Measurements from ENCODE around the gene TOMM40. TPM values are rescaled to one million over a fixed set of nuclear protein-coding genes. Genes with fewer than 3 reads are reported as not detected.

TOMM40 gene
- total and polyA plus RNA-seq, 2 of the 13 experiments (the other 11 are each of a cell fraction or from before 2014, with no cell fraction given), result 72.0 to 110 TPM

GRCh38 chr19:44924243-44924725 lies 33.2 kb downstream of the TOMM40 start (continued):
- TF ChIP-seq ZNF280D (CRISPR knock-in tag; IDR thresholded peaks at IDR 0.05) (peak; percentile 86; the same call in 1 of the 2 replicates), SIN3B (IDR thresholded peaks at IDR 0.05; ENCODE audit: low read length) (no peak), ATF7-NPFF (CRISPR knock-in tag; IDR thresholded peaks at IDR 0.05; ENCODE audit: low read depth) (no peak; the same call in 1 of the 2 replicates), ZSCAN20 (CRISPR knock-in tag; IDR thresholded peaks at IDR 0.05; ENCODE audit: borderline replicate concordance) (no peak), ZNF597 (CRISPR knock-in tag; IDR thresholded peaks at IDR 0.05) (no peak), KDM5B (CRISPR knock-in tag; IDR thresholded peaks at IDR 0.05; ENCODE audit: borderline replicate concordance) (peak; percentile 64; the same call in 1 of the 2 replicates), RBAK (CRISPR knock-in tag; IDR thresholded peaks at IDR 0.05) (no peak), NCOA1 (CRISPR knock-in tag; IDR thresholded peaks at IDR 0.05) (peak; percentile 100), TCF7L2 (IDR thresholded peaks at IDR 0.05; ENCODE audit: low read depth, low read length) (peak; percentile 59; the same call in 1 of the 2 replicates), ZNF512 (CRISPR knock-in tag; IDR thresholded peaks at IDR 0.05) (no peak), ZNF557 (CRISPR knock-in tag; IDR thresholded peaks at IDR 0.05) (0 out of 2 replicates have a peak, but pooled peaks have one; percentile 65), CERS6 (CRISPR knock-in tag; IDR thresholded peaks at IDR 0.05) (no peak), HOXD1 (CRISPR knock-in tag; IDR thresholded peaks at IDR 0.05) (peak; percentile 60; the same call in 1 of the 2 replicates), DPF2 (CRISPR knock-in tag; IDR thresholded peaks at IDR 0.05; ENCODE audit: borderline replicate concordance, low read depth) (peak; percentile 99), SATB2 (CRISPR knock-in tag; IDR thresholded peaks at IDR 0.05) (no peak; the same call in 1 of the 2 replicates), ZNF337 (CRISPR knock-in tag; IDR thresholded peaks at IDR 0.05; ENCODE audit: borderline replicate concordance, low read depth) (no peak), MBNL3 (CRISPR knock-in tag; conservative IDR thresholded peaks at IDR 0.05) (no peak), ZBTB26 (CRISPR knock-in tag; IDR thresholded peaks at IDR 0.05; ENCODE audit: borderline replicate concordance) (peak; percentile 64; the same call in 1 of the 2 replicates), ZNF451 (CRISPR knock-in tag; IDR thresholded peaks at IDR 0.05) (peak; percentile 26; the same call in 1 of the 2 replicates), ZFAT (CRISPR knock-in tag; conservative IDR thresholded peaks at IDR 0.05) (no peak), PTBP1 (IDR thresholded peaks at IDR 0.05; ENCODE audit: low read depth, low read length, poor library complexity, severe bottlenecking) (no peak), SP2 (CRISPR knock-in tag; IDR thresholded peaks at IDR 0.05) (no peak)

Measured in HepG2 (cell line).